ENCODE measurements around the gene WDFY3.
"Not testable (repeated sequence)": the region's sequence is repeated elsewhere in the genome, so short reads cannot be mapped to it uniquely, and the experiment has no call there.

The WDFY3 gene

GRCh38 chr4:84699001-84699671 lies 267.4 kb downstream of the WDFY3 start:
- DNase-seq, result no peak

GRCh38 chr4:84697615-84698201 lies 268.8 kb downstream of the WDFY3 start:
- DNase-seq, result no peak

DNA sequence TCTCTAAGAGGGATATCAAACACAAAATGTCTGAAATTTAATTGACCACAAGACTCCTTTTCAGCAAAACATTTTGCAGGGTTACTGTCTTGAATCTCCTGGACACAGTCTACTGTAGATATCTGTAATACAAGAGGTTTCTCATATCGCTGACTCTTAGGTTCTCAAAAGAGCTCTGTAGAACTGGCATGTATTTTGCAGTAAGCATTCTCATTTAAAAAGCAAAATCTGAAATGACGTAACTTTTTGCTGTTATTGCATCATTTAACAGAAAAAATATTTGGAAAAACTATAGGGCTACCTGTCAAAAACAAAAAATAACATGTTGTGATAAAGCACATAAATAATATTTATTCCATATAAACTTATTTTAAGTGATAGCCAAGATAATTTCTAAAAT lies 269.3 kb downstream of the WDFY3 start:
- DNase-seq, result no peak

DNA sequence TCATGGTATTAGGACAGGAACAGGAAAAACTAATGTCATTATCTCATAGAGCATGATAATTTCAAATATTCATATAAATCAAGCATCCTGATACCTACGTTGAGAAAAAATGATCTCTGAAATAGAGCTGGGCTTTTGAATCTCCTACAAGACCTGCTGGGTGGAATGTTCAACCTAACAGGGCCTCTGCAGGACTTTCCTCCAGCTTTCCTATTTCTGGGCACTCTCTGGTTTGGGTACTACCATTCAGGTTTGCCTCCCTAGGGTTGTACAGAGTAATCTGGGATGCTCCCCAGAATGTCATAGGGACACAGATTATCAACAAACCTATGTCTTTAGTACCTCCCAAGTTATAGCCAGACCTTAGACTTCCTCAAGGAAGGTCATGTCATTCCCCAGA lies 274.7 kb downstream of the WDFY3 start:
- no peak for DNase-seq

- no peak for DNase-seq
These were observed 275.3 kb downstream of the WDFY3 start for GRCh38 chr4:84691170-84691691.

DNA sequence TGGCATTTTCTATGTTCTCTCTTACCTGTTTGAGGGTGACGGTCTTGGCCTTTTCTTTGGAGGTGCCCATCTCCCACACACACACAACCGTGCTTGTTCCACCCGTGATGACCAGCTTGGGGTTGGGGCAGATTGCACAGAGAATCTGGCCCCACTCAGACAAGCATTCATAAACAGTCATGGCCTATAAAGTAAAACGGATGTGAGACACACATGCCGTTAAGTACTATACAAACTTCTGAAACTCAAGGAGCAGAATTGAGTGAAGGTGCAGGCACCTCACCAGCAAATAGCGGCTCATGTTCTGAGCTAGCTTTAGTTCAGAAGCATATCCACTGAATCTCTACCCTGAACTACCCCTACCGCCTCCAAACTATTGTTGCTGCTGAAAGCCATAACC lies 276.0 kb downstream of the WDFY3 start:
- DNase-seq, result no peak

DNA sequence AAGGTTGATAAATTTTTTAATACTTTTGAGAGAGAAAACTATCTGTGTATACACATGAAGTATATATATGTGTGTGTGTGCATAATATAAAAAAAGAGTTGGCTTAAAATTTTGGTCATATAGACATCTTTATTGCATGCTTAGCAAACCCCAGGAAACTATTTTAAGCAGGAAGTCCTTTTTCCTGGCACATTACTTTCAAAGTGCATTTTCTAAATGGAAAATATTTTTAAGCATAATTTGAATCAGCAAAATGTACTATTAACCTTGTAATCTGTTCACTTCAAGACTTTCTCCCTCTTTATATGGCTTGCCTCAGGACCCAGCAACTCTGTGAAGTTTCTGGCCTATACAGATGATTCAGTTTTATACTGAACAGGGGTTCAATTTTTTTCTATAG lies 277.3 kb downstream of the WDFY3 start:
- DNase-seq, result no peak

- no peak for DNase-seq
These were observed 277.9 kb downstream of the WDFY3 start for GRCh38 chr4:84688605-84689004.

DNA sequence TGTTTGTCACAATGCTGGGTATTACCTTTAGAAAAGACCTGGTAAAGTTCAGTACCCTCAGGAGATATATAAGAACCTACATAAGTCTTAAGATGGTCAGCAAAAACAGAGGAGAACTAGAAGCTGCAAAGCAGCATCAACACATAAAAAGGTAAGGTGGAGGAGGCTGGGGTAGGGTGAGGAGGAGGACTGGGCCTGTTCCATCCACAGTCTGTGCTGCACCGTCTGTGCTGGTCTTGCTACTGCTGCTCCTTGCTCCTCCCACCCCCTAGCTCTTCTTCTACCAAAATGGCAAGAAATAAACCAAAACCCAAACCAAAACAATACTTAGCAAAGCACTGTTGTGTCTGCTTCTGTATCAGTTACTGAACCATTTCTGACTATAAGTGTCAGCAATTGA lies 281.4 kb downstream of the WDFY3 start:
- DNase-seq, result no peak

- no peak for DNase-seq
These were observed 282.1 kb downstream of the WDFY3 start for GRCh38 chr4:84684361-84684760.

- no peak for DNase-seq
These were observed 283.2 kb downstream of the WDFY3 start for GRCh38 chr4:84683064-84683850.

- not testable (repeated sequence) for DNase-seq
These were observed 283.8 kb downstream of the WDFY3 start for GRCh38 chr4:84682661-84683060.

DNA sequence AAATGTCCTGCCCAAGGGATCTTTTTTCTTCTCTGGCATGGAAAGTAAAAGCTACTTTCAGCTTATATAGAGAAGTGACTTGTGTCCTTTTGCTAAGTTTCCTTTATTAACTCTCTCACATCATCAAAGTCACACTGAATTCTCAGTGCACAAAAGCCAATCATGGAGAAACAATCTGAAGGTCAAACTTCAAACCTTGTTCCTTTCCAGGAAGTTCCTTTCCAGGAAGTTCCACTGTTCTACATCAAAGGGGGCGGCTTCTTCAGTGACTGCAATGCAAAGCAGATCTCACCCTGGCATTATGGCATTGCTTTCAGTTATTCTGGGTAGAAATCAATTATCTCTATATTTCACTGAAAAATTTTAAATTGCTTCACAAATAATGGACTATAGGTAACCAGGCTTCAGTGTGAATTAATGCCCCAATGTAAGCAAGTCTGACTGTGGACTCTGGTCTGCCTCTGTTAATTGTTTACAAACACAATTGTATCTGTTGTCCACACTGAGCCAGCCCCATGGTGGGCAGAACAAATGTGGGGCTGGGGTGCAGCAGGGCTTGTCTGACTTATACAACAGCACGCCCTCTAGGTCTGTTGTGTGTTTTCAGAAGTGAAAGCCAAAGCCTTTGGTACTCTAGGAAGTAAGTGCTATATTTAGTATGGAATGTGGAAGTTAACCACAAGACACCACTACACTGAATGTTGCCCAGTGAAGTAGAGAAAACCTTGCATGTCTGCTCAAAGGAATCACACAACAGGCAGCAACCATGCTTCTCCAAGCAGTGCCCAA lies 284.8 kb downstream of the WDFY3 start:
- no peak for DNase-seq

- no peak for DNase-seq
These were observed 285.5 kb downstream of the WDFY3 start for GRCh38 chr4:84680956-84681355.

DNA sequence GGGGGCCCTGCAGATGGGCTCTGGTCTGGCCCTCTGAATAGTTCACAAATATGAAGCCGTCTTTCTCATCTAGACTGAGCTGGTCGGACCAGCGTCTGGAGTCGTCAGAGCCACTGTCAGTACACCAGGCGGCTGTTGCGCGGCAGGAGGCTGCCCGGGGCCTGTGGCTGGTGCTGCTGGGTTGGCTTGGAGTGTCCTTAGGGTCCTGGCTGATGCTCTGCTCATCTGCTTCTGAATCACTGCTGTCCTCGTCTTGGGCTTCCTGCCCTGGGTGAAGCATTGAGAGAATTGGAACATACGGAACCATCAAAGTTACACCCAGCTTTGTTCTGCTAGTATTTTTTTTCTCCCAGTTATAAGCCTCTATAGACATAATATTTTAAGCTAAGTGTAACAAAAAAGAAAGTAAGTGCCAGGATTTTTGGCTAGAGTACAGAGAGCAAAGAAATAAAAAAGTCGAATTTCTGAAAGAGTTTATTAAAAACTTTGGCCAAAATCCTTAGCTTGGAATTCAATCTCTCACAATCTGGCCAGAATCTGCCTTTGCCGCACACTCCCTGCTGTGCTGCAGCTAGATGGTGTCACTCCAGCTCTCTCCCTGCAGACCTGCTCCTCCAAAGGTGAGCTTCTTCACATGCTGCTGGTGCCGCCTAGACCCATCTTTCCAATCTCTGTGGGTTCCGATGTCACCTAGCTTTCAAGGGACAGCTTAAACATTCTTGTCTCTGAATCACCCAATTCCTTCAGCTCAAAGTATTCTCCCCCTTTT lies 287.3 kb downstream of the WDFY3 start:
- DNase-seq, result no peak

DNA sequence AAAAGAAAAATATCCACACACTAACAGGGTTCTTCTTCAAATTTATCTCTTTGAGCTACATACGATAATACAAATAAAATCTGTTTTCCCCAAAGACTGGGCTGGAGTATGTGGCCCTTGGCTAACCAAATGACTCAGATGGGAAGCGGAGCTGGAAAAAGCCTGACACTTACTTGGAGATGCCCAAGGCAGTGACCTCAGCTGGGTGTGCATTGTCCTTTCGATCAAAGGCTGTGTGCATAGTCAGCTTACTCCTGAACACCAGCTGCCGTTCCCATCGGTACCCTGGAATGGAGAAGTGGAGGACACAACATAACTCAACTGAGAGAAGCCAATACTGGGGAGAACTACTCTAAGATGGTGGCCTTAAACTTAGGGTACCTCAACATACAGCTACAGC lies 288.5 kb downstream of the WDFY3 start:
- no peak for DNase-seq

- no peak for DNase-seq
These were observed 289.4 kb downstream of the WDFY3 start for GRCh38 chr4:84677093-84677492.

DNA sequence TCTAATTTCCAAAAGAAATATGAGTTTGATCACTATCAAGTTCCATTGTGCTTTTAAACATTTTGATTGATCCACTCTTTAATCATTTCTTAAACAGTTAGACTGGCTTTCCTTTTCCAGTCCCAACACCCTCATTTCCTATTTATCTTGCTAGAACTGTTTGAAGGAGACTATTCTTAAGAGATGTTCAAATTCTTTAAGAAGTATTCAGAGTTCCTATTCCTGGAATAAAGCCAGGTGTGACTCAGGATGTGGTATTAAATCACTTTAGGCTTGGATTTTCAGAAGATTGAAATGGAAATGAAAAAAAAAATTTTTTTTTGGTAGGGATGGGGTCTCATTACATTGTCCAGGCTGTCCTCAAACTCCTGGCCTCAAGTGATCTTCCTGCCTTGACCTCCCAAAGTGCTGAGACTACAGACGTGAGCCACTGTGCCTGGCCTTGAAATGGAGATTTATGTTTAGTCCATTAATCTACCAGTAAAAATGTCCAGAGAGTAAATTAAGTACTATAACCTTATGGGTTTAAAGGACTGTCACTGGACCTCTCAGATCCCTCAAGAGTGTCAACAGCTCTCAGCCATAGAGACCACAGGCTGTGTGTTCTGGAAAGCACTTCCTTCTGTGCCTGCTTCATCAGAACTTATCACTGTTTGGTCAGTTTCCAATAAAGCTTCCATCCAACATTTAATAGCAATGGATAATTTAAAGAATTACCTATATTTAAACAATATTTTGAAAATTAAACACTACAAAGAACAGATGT lies 292.8 kb downstream of the WDFY3 start:
- DNase-seq, result no peak

GRCh38 chr4:84672177-84672576 lies 294.3 kb downstream of the WDFY3 start:
- DNase-seq, result no peak

DNA sequence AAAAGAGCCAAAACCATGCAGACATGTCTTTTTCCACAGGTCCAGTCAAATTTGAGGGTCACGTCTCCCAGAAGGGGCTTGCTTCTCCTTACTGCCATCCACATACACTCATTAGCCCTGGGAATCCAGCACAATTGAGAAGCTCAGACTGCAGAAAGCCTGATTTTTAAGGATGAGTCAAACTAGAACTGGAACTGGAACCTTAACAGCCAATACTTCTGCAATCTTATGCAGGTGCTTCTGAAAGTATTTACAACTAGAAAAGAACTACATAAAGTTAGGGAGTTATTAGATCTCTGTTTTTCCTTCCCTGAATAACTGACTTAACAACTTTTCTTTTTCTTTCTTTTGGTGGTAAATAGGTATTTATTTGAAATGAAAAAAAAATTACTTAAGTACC lies 297.3 kb downstream of the WDFY3 start:
- DNase-seq, result no peak

DNA sequence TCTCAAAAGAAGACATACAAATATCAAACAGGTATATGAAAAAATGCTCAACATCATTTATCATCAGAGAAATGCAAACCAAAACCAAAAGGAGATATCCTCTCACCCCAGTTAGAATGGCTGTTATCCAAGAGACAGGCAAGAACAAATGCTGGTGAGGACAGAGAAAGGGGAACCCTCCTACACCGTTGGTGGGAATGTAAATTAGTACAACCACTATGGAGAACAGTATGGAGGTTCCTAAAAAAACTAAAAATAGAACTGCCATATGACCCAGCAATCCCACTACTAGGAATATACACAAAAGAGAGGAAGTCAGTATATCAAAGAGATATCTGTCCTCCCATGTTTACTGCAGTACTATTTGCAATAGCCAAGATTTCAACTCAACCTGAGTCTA lies 300.1 kb downstream of the WDFY3 start:
- no peak for DNase-seq

- DNase-seq, result not testable (repeated sequence)
These were observed 301.7 kb downstream of the WDFY3 start for GRCh38 chr4:84664767-84665166.

All from CD4-positive, alpha-beta T cell treated with Interleukin-17A for 4 hours (primary cell).